Measurements from ENCODE around the gene ACSM4. TPM values are rescaled to one million over a fixed set of nuclear protein-coding genes. Genes with fewer than 3 reads are reported as not detected.

ACSM4 gene
- polyA plus RNA-seq, 1 of the 3 experiments (the other 2 are of a cell fraction), result not detected

- Histone ChIP-seq H3K79me2 (ENCODE audit: insufficient read depth) (no peaks in the 10 kb centered on the region), H3K4me1 (ENCODE audit: control insufficient read depth in 1 of 2, insufficient read depth in 2 of 2, low read depth in 1 of 2, low read length in 1 of 2) (no peaks in the 10 kb centered on the region), H3K27me3 (ENCODE audit: insufficient read depth) (peaks cover 4% of the 10 kb centered on the region; the same call in 1 of the 2 replicates), H3K36me3 (replicated peaks in 1 of 2; ENCODE audit: control insufficient read depth in 1 of 2, insufficient read depth in 2 of 2, low read length in 1 of 2) (no peaks in the 10 kb centered on the region), H3K9me2 (no peaks in the 10 kb centered on the region), H3K9me3 (no peaks in the 10 kb centered on the region), H3K9ac (no peak overlapping the region), H3K4me3 (ENCODE audit: low read depth in 2 of 2, low read length in 1 of 2) (no peak overlapping the region), H3K4me2 (no peak overlapping the region), H4K20me1 (ENCODE audit: insufficient read depth) (no peaks in the 10 kb centered on the region), H3F3A (replicated peaks; ENCODE audit: insufficient read depth) (no peaks in the 10 kb centered on the region), H3K27ac (ENCODE audit: low read depth in 2 of 2, low read length in 1 of 2) (no peak overlapping the region), H2AFZ (ENCODE audit: low read depth) (no peak overlapping the region)
- DNase-seq, result no peak
- 24% methylated on average over 2 of the region's 2 CpGs for WGBS (ENCODE audit: low lambda C conversion rate)
- POLR2A ChIA-PET, result no interaction called here
- CTCF ChIA-PET, result no interaction called here
- TF ChIP-seq FOXJ3 (CRISPR knock-in tag; IDR thresholded peaks at IDR 0.05) (no peak), JUND (IDR thresholded peaks at IDR 0.05) (no peak), TCF12 (IDR thresholded peaks at IDR 0.05) (no peak)
- TF ChIP-seq, protein P1, sequence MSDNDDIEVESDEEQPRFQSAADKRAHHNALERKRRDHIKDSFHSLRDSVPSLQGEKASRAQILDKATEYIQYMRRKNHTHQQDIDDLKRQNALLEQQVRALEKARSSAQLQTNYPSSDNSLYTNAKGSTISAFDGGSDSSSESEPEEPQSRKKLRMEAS (IDR thresholded peaks at IDR 0.05; ENCODE audit: low read depth), result no peak
Measured at GRCh38 chr12:7303230-7303629, 642 bp upstream of the ACSM4 start.

GRCh38 chr12:7304456-7304855, 584 bp downstream of the ACSM4 start:
- Histone ChIP-seq H3K4me3 (ENCODE audit: low read depth in 2 of 2, low read length in 1 of 2) (no peak overlapping the region), H2AFZ (ENCODE audit: low read depth) (no peak overlapping the region), H3K9me2 (no peaks in the 10 kb centered on the region), H3K27ac (ENCODE audit: low read depth in 2 of 2, low read length in 1 of 2) (no peak overlapping the region), H3F3A (replicated peaks; ENCODE audit: insufficient read depth) (no peaks in the 10 kb centered on the region), H4K20me1 (ENCODE audit: insufficient read depth) (no peaks in the 10 kb centered on the region), H3K27me3 (ENCODE audit: insufficient read depth) (peaks cover 4% of the 10 kb centered on the region; the same call in 1 of the 2 replicates), H3K36me3 (replicated peaks in 1 of 2; ENCODE audit: control insufficient read depth in 1 of 2, insufficient read depth in 2 of 2, low read length in 1 of 2) (no peaks in the 10 kb centered on the region), H3K79me2 (ENCODE audit: insufficient read depth) (no peaks in the 10 kb centered on the region), H3K4me2 (no peak overlapping the region), H3K9me3 (no peaks in the 10 kb centered on the region), H3K9ac (no peak overlapping the region), H3K4me1 (ENCODE audit: control insufficient read depth in 1 of 2, insufficient read depth in 2 of 2, low read depth in 1 of 2, low read length in 1 of 2) (no peaks in the 10 kb centered on the region)
- 4% methylated on average over 5 of the region's 5 CpGs for WGBS (ENCODE audit: low lambda C conversion rate)
- no peak for DNase-seq
- POLR2A ChIA-PET, result no interaction called here
- CTCF ChIA-PET, result no interaction called here
- TF ChIP-seq, protein P2, sequence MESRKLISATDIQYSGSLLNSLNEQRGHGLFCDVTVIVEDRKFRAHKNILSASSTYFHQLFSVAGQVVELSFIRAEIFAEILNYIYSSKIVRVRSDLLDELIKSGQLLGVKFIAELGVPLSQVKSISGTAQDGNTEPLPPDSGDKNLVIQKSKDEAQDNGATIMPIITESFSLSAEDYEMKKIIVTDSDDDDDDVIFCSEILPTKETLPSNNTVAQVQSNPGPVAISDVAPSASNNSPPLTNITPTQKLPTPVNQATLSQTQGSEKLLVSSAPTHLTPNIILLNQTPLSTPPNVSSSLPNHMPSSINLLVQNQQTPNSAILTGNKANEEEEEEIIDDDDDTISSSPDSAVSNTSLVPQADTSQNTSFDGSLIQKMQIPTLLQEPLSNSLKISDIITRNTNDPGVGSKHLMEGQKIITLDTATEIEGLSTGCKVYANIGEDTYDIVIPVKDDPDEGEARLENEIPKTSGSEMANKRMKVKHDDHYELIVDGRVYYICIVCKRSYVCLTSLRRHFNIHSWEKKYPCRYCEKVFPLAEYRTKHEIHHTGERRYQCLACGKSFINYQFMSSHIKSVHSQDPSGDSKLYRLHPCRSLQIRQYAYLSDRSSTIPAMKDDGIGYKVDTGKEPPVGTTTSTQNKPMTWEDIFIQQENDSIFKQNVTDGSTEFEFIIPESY (IDR thresholded peaks at IDR 0.05; ENCODE audit: borderline replicate concordance, low read depth), result no peak
- TF ChIP-seq NRF1 (IDR thresholded peaks at IDR 0.05; ENCODE audit: low read depth, low read length) (no peak), POLR2AphosphoS5 (IDR thresholded peaks at IDR 0.05; ENCODE audit: low read depth, low read length) (no peak), ELF1 (IDR thresholded peaks at IDR 0.05) (no peak), FOXM1 (IDR thresholded peaks at IDR 0.05; ENCODE audit: low read depth) (no peak), GABPA (IDR thresholded peaks at IDR 0.05; ENCODE audit: low read depth) (no peak), FOXJ3 (CRISPR knock-in tag; IDR thresholded peaks at IDR 0.05) (no peak), TEAD4 (IDR thresholded peaks at IDR 0.05; ENCODE audit: borderline replicate concordance, insufficient read depth) (no peak)

DNA sequence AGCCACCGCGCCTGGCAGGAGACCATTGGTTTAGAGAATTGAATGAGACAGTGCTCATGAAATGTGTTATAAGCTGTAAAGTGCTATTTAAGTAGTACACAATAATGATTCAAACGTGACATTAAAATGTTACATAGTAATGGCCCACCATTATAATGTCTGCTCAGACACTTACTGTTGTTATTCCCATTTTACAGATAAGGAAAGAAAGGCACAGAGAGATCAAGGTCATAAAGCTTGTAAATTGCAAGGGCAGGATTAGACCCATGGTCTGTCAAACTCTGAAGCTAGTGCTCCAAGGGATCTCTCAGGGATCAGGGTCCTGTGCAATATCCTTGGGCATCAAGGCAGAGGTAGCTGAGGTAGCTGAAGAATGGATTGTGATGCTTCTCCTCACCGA, 6.2 kb downstream of the ACSM4 start:
- Histone ChIP-seq H3K9me2 (no peaks in the 10 kb centered on the region), H3K9ac (no peak overlapping the region), H2AFZ (ENCODE audit: low read depth) (no peak overlapping the region), H3K79me2 (ENCODE audit: insufficient read depth) (no peaks in the 10 kb centered on the region), H3F3A (replicated peaks; ENCODE audit: insufficient read depth) (no peaks in the 10 kb centered on the region), H3K36me3 (replicated peaks in 1 of 2; ENCODE audit: control insufficient read depth in 1 of 2, insufficient read depth in 2 of 2, low read length in 1 of 2) (no peaks in the 10 kb centered on the region), H3K27me3 (ENCODE audit: insufficient read depth) (no peaks in the 10 kb centered on the region; the same call in 1 of the 2 replicates), H3K9me3 (no peaks in the 10 kb centered on the region), H3K27ac (ENCODE audit: low read depth in 2 of 2, low read length in 1 of 2) (no peak overlapping the region), H3K4me2 (no peak overlapping the region), H3K4me3 (ENCODE audit: low read depth in 2 of 2, low read length in 1 of 2) (no peak overlapping the region), H4K20me1 (ENCODE audit: insufficient read depth) (no peaks in the 10 kb centered on the region), H3K4me1 (ENCODE audit: control insufficient read depth in 1 of 2, insufficient read depth in 2 of 2, low read depth in 1 of 2, low read length in 1 of 2) (no peaks in the 10 kb centered on the region)
- TF ChIP-seq, protein P1 (IDR thresholded peaks at IDR 0.05; ENCODE audit: low read depth), result no peak
- TF ChIP-seq MXI1 (IDR thresholded peaks at IDR 0.05; ENCODE audit: low read depth, low read length), result no peak
- TF ChIP-seq EP300 (IDR thresholded peaks at IDR 0.05; ENCODE audit: borderline replicate concordance in 1 of 2, low read depth in 1 of 2, low read length in 1 of 2), result no peak
- TF ChIP-seq RAD21 (IDR thresholded peaks at IDR 0.05; ENCODE audit: low read length), result no peak
- TF ChIP-seq FOXM1 (IDR thresholded peaks at IDR 0.05; ENCODE audit: low read depth), result no peak
- TF ChIP-seq NRF1 (IDR thresholded peaks at IDR 0.05; ENCODE audit: low read depth, low read length), result no peak
- no peak for TF ChIP-seq YY1 (IDR thresholded peaks at IDR 0.05; ENCODE audit: low read depth)
- DNase-seq, result no peak
- POLR2A ChIA-PET, result no interaction called here
- WGBS (ENCODE audit: low lambda C conversion rate), result 33% methylated on average over 4 of the region's 4 CpGs
- CTCF ChIA-PET, result interaction anchor here (1.4 kb wide), 1 partner anchor 165 kb away, joined by 3 read pairs; no protein-coding TSS in a partner anchor

Measured in SK-N-SH (cell line).